Thyroid gland (tissue), 4 donors: ENCODE data around the gene ERCC4.

Experiments used
- POLR2A ChIP-seq, 2 donors: fragments of 450-650 bp; IDR thresholded peaks; one replicate each; pipeline ENCODE4 v1.6.1; 2017; ENCODE audit warnings: antibody characterized with exemption in 2 of 2, mild to moderate bottlenecking in 2 of 2, moderate library complexity in 1 of 2
- TF ChIP-seq, protein P1 (sequence below), 6 experiments: fragments of 200-600 bp in 3 of 6; fragments of 450-650 bp in 3 of 6; sonication (generic) in 3 of 6; IDR thresholded peaks; one replicate each; pipeline ENCODE4 v1.5.1; 2016 to 2019; ENCODE audit warnings: antibody characterized with exemption in 6 of 6, mild to moderate bottlenecking in 2 of 6, inconsistent platforms in 1 of 6, moderate library complexity in 1 of 6

DNA sequence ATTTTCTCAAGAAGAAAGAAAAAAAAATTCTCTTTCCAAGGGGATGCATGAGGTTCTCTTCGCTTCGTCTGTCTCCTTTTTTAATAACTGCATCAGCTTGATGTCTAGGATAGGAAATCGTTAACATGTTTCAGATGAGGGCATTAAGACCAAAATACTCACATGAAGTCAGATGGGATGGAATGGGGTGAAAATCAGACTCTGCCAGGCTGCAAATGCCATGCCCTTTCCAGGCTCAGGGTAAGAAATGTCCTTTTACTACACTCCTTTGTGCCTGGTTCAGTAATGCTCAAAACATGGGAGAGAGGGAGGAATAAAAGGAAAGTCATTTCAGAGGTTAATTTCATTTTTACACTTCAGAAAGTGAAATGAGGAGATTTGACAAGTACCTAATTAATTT lies 21.7 kb upstream of the ERCC4 start:
- TF ChIP-seq, protein P1, sequence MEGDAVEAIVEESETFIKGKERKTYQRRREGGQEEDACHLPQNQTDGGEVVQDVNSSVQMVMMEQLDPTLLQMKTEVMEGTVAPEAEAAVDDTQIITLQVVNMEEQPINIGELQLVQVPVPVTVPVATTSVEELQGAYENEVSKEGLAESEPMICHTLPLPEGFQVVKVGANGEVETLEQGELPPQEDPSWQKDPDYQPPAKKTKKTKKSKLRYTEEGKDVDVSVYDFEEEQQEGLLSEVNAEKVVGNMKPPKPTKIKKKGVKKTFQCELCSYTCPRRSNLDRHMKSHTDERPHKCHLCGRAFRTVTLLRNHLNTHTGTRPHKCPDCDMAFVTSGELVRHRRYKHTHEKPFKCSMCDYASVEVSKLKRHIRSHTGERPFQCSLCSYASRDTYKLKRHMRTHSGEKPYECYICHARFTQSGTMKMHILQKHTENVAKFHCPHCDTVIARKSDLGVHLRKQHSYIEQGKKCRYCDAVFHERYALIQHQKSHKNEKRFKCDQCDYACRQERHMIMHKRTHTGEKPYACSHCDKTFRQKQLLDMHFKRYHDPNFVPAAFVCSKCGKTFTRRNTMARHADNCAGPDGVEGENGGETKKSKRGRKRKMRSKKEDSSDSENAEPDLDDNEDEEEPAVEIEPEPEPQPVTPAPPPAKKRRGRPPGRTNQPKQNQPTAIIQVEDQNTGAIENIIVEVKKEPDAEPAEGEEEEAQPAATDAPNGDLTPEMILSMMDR (IDR thresholded peaks at IDR 0.05) = no peak
- no peak for TF ChIP-seq POLR2A (IDR thresholded peaks at IDR 0.05)
